T-cell (primary cell): ENCODE data around the gene SPOCK2. TPM values are rescaled to one million over a fixed set of nuclear protein-coding genes. Genes with fewer than 3 reads are reported as not detected.

Experiments
- ATAC-seq, 4 experiments: fragments of 200-7000 bp in 3 of 4; fragments of 150-1000 bp in 1 of 4; cut with Tn5 transposase; replicated peaks in 1 of 4; 1 replicate in 3 of 4; 2 replicates in 1 of 4; pipeline ENCODE4 v1.10.0; 2021; ENCODE audit warnings: moderate library complexity in 3 of 4, mild to moderate bottlenecking in 2 of 4, moderate number of reproducible peaks in 1 of 4
- CTCF ChIA-PET, 2 donors: fragments of 300-600 bp; sonication (Branson Sonifier 250); formaldehyde crosslinking; loops; one replicate each; lab custom pipeline; 2022; ENCODE audit warnings: antibody characterized with exemption in 2 of 2; lab: Charles Lee
- POLR2A ChIA-PET, 2 donors: fragments of 300-600 bp; sonication (Branson Sonifier 250); formaldehyde crosslinking; loops; one replicate each; lab custom pipeline; 2022; ENCODE audit warnings: antibody characterized with exemption in 2 of 2; lab: Charles Lee
- DNase-seq, 35 experiments: peaks; one replicate each; pipeline versions ENCODE4 v3.0.0 to v3.0.0-alpha.2; 2013 to 2023
- H3K27ac ChIP-seq: one replicate; pipeline ENCODE4 v1.5.1; 2013; ENCODE audit warnings: low read length
- H3K27me3 ChIP-seq, 2 experiments: replicated peaks in 1 of 2; 1 replicate in 1 of 2; 2 replicates in 1 of 2; pipeline versions ENCODE4 v1.6.1 to v1.7.0; 2013; ENCODE audit warnings: low read length in 1 of 2, mixed read lengths in 1 of 2; ENCODE audit not compliant: control insufficient read depth in 2 of 2, insufficient read depth in 2 of 2; ENCODE audit errors: extremely low read depth in 1 of 2
- H3K36me3 ChIP-seq, 2 donors: 1 replicate in 1 of 2; 2 replicates in 1 of 2; pipeline versions ENCODE4 v1.6.1 to v1.7.0; 2013; ENCODE audit warnings: low read length in 1 of 2; ENCODE audit not compliant: control insufficient read depth in 2 of 2, insufficient read depth in 1 of 2; ENCODE audit errors: extremely low read depth in 1 of 2
- H3K4me1 ChIP-seq, 2 experiments: 1 replicate in 1 of 2; 2 replicates in 1 of 2; pipeline versions ENCODE4 v1.6.1 to v1.7.0; 2013; ENCODE audit warnings: low read length in 2 of 2, mixed read lengths in 1 of 2; ENCODE audit not compliant: insufficient read depth in 2 of 2, control insufficient read depth in 1 of 2; ENCODE audit errors: extremely low read depth in 1 of 2
- H3K4me3 ChIP-seq, 2 donors: 1 replicate in 1 of 2; 2 replicates in 1 of 2; pipeline versions ENCODE4 v1.5.1 to v1.7.0; 2013; ENCODE audit warnings: mild to moderate bottlenecking in 2 of 2, low read length in 1 of 2, moderate library complexity in 1 of 2; ENCODE audit not compliant: control insufficient read depth in 1 of 2; ENCODE audit errors: extremely low read depth in 1 of 2
- H3K9me3 ChIP-seq: 2 replicates; pipeline ENCODE4 v1.7.0; 2013
- H3K27ac Mint-ChIP-seq, 2 donors: one replicate each; pipeline ENCODE4 v1.8.0; 2020 to 2021; ENCODE audit warnings: mild to moderate bottlenecking in 2 of 2, mixed read lengths in 2 of 2
- H3K27me3 Mint-ChIP-seq, 2 donors: one replicate each; pipeline ENCODE4 v1.8.0; 2021 to 2022; ENCODE audit warnings: mixed read lengths in 2 of 2
- H3K36me3 Mint-ChIP-seq: one replicate; pipeline ENCODE4 v1.8.0; 2021; ENCODE audit warnings: mixed read lengths
- H3K4me1 Mint-ChIP-seq, 3 donors: one replicate each; pipeline ENCODE4 v1.8.0; 2020 to 2022; ENCODE audit warnings: mixed read lengths in 3 of 3, mild to moderate bottlenecking in 1 of 3
- H3K4me3 Mint-ChIP-seq, 3 donors: one replicate each; pipeline ENCODE4 v1.8.0; 2020 to 2022; ENCODE audit warnings: mild to moderate bottlenecking in 3 of 3, mixed read lengths in 3 of 3, moderate library complexity in 3 of 3
- H3K9me3 Mint-ChIP-seq, 3 donors: one replicate each; pipeline ENCODE4 v1.8.0; 2020 to 2022; ENCODE audit warnings: mixed read lengths in 3 of 3
- WGBS: methylation state at CpG from one replicate; pipeline ENCODE4 v1.1.5; 2013; ENCODE audit warnings: missing lambda C conversion rate; ENCODE audit not compliant: insufficient coverage; 5-methylcytosine and 5-hydroxymethylcytosine counted together
- total RNA-seq, 35 experiments: library from RNA in 6 of 35; stranded (reverse) in 6 of 35; fragments of 120-200 nt in 1 of 35; gene quantifications; one replicate each; pipeline versions ENCODE4 v1.2.1 to v1.2.4 and lab custom pipeline; 2013 to 2026

SPOCK2 gene
- total RNA-seq, 5 donors from 2014 or later (not counting 1 experiment from before 2014, with no cell fraction given) = 501 to 684 (median 547) TPM

- Mint-ChIP-seq H3K27me3 (no peaks in the 10 kb centered on the region), H3K9me3 (no peaks in the 10 kb centered on the region), H3K4me3 (no peak overlapping the region), H3K4me1 (peaks cover 34 to 46% (median 43%) of the 10 kb centered on the region in 3 donors), H3K36me3 (peaks cover 17% of the 10 kb centered on the region), H3K27ac (peak overlapping the region in 1 of 2 donors; percentile 13)
- Histone ChIP-seq H3K27ac (no peak overlapping the region), H3K4me3 (no peak overlapping the region), H3K9me3 (no peaks in the 10 kb centered on the region), H3K36me3 (peaks cover 0 to 2% of the 10 kb centered on the region in 2 donors), H3K27me3 (no peaks in the 10 kb centered on the region), H3K4me1 (peaks cover 5 to 7% of the 10 kb centered on the region in 2 experiments)
- ChIA-PET CTCF (interaction anchor here in 1 of 2 donors (0.6 kb wide), 2 partner anchors 19 to 44 kb away, joined by 4 read pairs; no protein-coding TSS in a partner anchor), POLR2A (interaction anchor here in 1 of 2 donors (0.6 kb wide), 1 partner anchor 11 kb away, joined by 3 read pairs; no protein-coding TSS in a partner anchor)
- no peak for ATAC-seq
- no CpG with 5 or more reads among the region's 4 CpGs for WGBS
- no peak for DNase-seq
These were observed 35.3 kb upstream of the SPOCK2 start for GRCh38 chr10:72123616-72124015.

DNA sequence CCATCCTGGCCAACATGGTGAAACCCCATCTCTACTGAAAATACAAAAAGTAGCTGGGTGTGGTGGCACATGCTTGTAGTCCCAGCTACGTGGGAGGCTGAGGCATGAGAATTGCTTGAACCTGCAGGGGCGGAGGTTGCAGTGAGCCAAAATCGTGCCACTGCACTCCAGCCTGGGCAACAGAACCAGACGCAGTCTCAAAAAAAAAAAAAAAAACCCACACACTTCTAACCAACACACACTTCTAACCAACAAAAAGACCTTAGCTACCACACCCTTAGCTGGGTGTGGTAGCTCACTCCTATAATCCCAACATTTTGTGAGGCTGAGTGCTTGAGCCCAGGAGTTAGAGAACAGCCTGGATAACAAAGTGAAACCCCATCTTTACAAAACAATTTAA lies 33.9 kb upstream of the SPOCK2 start:
- peak in 2 of 4 experiments; percentile 24 to 35 for ATAC-seq
- no peaks in the 10 kb centered on the region for H3K27me3 Mint-ChIP-seq
- H3K4me3 ChIP-seq = no peak overlapping the region
- H3K9me3 ChIP-seq = no peaks in the 10 kb centered on the region
- no peak overlapping the region for H3K27ac ChIP-seq
- peak overlapping the region in 1 of 3 donors; percentile 12 for H3K4me3 Mint-ChIP-seq
- CTCF ChIA-PET = interaction anchor here (0.5 to 0.7 kb wide), 3 partner anchors 8 to 43 kb away, joined by 3 to 4 read pairs (median 4); no protein-coding TSS in a partner anchor
- no peaks in the 10 kb centered on the region for H3K9me3 Mint-ChIP-seq
- DNase-seq = no peak
- peaks cover 5 to 7% of the 10 kb centered on the region in 2 experiments for H3K4me1 ChIP-seq
- POLR2A ChIA-PET = interaction anchor here (0.6 to 1.1 kb wide), 2 partner anchors 45 kb away, joined by 5 to 6 read pairs; no protein-coding TSS in a partner anchor
- peaks cover 15% of the 10 kb centered on the region for H3K36me3 Mint-ChIP-seq
- no peaks in the 10 kb centered on the region for H3K27me3 ChIP-seq
- peaks cover 34 to 49% (median 49%) of the 10 kb centered on the region in 3 donors for H3K4me1 Mint-ChIP-seq
- no CpG with 5 or more reads among the region's 4 CpGs for WGBS
- H3K27ac Mint-ChIP-seq = peak overlapping the region; percentile 74 to 81
- H3K36me3 ChIP-seq = no peaks in the 10 kb centered on the region

DNA sequence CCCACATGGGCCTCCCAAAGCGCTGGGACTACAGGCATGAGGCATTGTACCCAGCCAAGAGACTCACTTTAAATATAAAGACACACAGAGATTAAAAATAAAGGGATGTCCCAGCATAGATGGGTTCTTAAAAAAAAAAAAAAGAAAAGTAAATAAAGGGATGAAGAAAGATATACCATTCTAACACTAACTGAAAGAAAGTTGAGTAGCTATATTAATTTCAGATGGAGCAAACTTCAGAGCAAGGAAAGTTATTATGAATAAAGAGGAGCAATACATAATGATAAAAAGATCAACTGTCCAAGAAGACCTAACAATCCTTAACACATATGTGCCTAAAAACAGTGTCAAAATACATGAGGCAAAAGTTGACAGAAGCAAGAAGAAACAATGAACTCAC lies 33.0 kb upstream of the SPOCK2 start:
- peaks cover 14% of the 10 kb centered on the region for H3K36me3 Mint-ChIP-seq
- no peaks in the 10 kb centered on the region for H3K27me3 ChIP-seq
- H3K36me3 ChIP-seq = no peaks in the 10 kb centered on the region
- peaks cover 30 to 48% (median 47%) of the 10 kb centered on the region in 3 donors for H3K4me1 Mint-ChIP-seq
- ATAC-seq (no peak), DNase-seq (no peak)
- POLR2A ChIA-PET = no interaction called here
- no peak overlapping the region for H3K27ac ChIP-seq
- H3K27ac Mint-ChIP-seq = peak overlapping the region; percentile 74 to 81
- no peak overlapping the region for H3K4me3 ChIP-seq
- CTCF ChIA-PET = no interaction called here
- no peaks in the 10 kb centered on the region for H3K27me3 Mint-ChIP-seq
- WGBS = no CpG with 5 or more reads among the region's 1 CpG
- peaks cover 0 to 3% (median 2%) of the 10 kb centered on the region in 3 donors for H3K9me3 Mint-ChIP-seq
- H3K4me1 ChIP-seq = peaks cover 5% of the 10 kb centered on the region in 2 experiments
- H3K9me3 ChIP-seq = no peaks in the 10 kb centered on the region
- H3K4me3 Mint-ChIP-seq = peak overlapping the region in 1 of 3 donors; percentile 12

DNA sequence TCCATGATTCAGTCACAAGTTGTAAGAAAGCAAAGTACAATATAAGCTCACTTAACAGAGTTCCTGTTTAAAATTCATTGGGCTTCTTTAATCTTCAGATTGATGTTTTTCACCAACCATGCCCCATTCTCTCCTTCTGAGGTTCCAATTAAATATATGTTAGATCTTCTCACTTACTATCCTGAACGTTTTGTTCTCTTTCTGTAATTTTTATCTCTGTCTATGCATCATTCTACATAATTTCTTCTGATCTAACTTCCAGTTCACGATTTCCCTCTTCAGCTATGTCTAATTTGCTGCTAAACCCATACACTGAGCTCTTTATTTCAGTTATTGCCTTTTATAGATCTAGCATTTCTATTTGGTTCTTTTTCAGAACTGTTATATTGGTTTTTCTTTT lies 28.0 kb upstream of the SPOCK2 start:
- H3K4me1 ChIP-seq = peaks cover 0 to 4% of the 10 kb centered on the region in 2 experiments
- peaks cover 41% of the 10 kb centered on the region for H3K36me3 Mint-ChIP-seq
- H3K27me3 Mint-ChIP-seq = no peaks in the 10 kb centered on the region
- no CpG with 5 or more reads among the region's 2 CpGs for WGBS
- no peak overlapping the region for H3K27ac ChIP-seq
- no peak for DNase-seq
- ATAC-seq = no peak
- no peaks in the 10 kb centered on the region for H3K27me3 ChIP-seq
- H3K9me3 Mint-ChIP-seq = peaks cover 0 to 5% (median 4%) of the 10 kb centered on the region in 3 donors
- no peak overlapping the region for H3K27ac Mint-ChIP-seq
- H3K4me3 Mint-ChIP-seq = no peak overlapping the region
- H3K4me1 Mint-ChIP-seq = peaks cover 22 to 41% (median 41%) of the 10 kb centered on the region in 3 donors
- H3K9me3 ChIP-seq = no peaks in the 10 kb centered on the region
- H3K4me3 ChIP-seq = no peak overlapping the region
- ChIA-PET POLR2A (interaction anchor here (0.5 to 0.7 kb wide), 3 partner anchors 12 to 70 kb away, joined by 3 to 4 read pairs (median 3); no protein-coding TSS in a partner anchor), CTCF (no interaction called here)
- no peaks in the 10 kb centered on the region for H3K36me3 ChIP-seq

DNA sequence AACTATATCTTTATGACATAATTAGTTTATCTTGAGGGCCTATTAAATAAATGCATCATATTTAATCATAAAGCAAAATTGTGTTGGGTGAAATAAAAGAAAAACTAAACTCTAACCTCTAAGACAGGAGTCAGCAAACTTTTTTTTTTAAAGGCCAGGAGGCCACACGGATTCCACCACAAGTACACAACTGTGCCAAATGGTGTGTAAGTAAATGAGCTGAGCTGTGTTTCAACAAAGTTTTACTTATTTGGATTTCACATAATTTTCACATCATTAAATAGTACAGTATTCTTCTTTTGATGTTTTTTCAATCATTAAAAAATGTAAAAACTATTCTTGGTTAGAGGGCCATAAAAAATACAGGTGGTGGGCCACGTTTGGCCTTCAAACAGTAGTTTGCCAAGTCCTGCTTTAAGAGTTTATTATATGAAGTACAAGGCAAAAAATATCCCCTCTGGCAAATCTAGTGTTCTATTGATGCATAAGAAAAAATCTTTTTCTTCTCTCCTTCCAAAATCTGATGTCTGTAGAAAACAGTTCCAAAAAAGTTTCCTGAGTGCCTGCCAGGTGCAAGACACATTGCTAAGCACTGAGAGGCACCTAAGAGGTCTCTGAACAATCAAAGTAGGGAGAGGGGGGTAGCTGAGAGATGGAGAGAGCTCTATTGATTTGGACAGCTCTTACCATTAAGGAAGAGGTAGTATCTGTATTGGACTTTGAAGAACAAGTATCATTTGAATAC lies 26.5 kb upstream of the SPOCK2 start:
- POLR2A ChIA-PET = interaction anchor here (0.6 to 1.6 kb wide), 2 partner anchors 10 to 11 kb away, joined by 4 to 9 read pairs; no protein-coding TSS in a partner anchor
- peaks cover 38% of the 10 kb centered on the region for H3K36me3 Mint-ChIP-seq

GRCh38 chr10:72110673-72111401 lies 22.5 kb upstream of the SPOCK2 start:
- Histone ChIP-seq H3K27me3 (no peaks in the 10 kb centered on the region), H3K4me1 (peaks cover 38 to 48% of the 10 kb centered on the region in 2 experiments), H3K36me3 (no peaks in the 10 kb centered on the region), H3K9me3 (no peaks in the 10 kb centered on the region), H3K27ac (no peak overlapping the region), H3K4me3 (no peak overlapping the region)
- H3K27me3 Mint-ChIP-seq = no peaks in the 10 kb centered on the region
- peaks cover 24% of the 10 kb centered on the region for H3K36me3 Mint-ChIP-seq
- ATAC-seq = no peak
- WGBS = 100% methylated on average over 2 of the region's 11 CpGs
- H3K4me3 Mint-ChIP-seq = peak overlapping the region in 1 of 3 donors; percentile 74
- peaks cover 72 to 79% (median 77%) of the 10 kb centered on the region in 3 donors for H3K4me1 Mint-ChIP-seq
- no peak for DNase-seq
- POLR2A ChIA-PET = interaction anchor here in 1 of 2 donors (0.5 kb wide), 1 partner anchor 239 kb away, joined by 4 read pairs; no protein-coding TSS in a partner anchor
- CTCF ChIA-PET = no interaction called here
- H3K9me3 Mint-ChIP-seq = no peaks in the 10 kb centered on the region
- H3K27ac Mint-ChIP-seq = peak overlapping the region; percentile 92 to 94

More for the DNA sequence above, 26.5 kb upstream of the SPOCK2 start:
- Histone ChIP-seq H3K27ac (no peak overlapping the region), H3K36me3 (no peaks in the 10 kb centered on the region), H3K4me3 (no peak overlapping the region), H3K4me1 (peaks cover 11 to 13% of the 10 kb centered on the region in 2 experiments), H3K27me3 (no peaks in the 10 kb centered on the region), H3K9me3 (no peaks in the 10 kb centered on the region)
- CTCF ChIA-PET = interaction anchor here in 1 of 2 donors (1.1 to 1.3 kb wide), 2 partner anchors 11 to 24 kb away, joined by 3 to 5 read pairs; no protein-coding TSS in a partner anchor
- peaks cover 0 to 5% (median 4%) of the 10 kb centered on the region in 3 donors for H3K9me3 Mint-ChIP-seq
- no peak overlapping the region for H3K4me3 Mint-ChIP-seq
- H3K27ac Mint-ChIP-seq = peak overlapping the region; percentile 24 to 57
- H3K4me1 Mint-ChIP-seq = peaks cover 31 to 51% (median 47%) of the 10 kb centered on the region in 3 donors
- no CpG with 5 or more reads among the region's 2 CpGs for WGBS
- no peaks in the 10 kb centered on the region for H3K27me3 Mint-ChIP-seq
- DNase-seq (no peak), ATAC-seq (no peak)
